Prostate gland (tissue), 2 donors: ENCODE results near the gene ANKRD39. TPM values are rescaled to one million over a fixed set of nuclear protein-coding genes. Genes with fewer than 3 reads are reported as not detected.
"Not testable (repeated sequence)": the region's sequence is repeated elsewhere in the genome, so short reads cannot be mapped to it uniquely, and the experiment has no call there.

Experiments used
- DNase-seq: peaks from one replicate; pipeline ENCODE4 v3.0.0-alpha.2; 2019; ENCODE audit warnings: low spot score
- H3K27ac ChIP-seq, 2 donors: fragments of 200-600 bp; sonication (generic); 2 replicates each; pipeline ENCODE4 v1.5.1; 2017 to 2019
- H3K27me3 ChIP-seq: fragments of 200-600 bp; sonication (generic); replicated peaks from 2 replicates; pipeline ENCODE4 v1.5.1; 2019; ENCODE audit not compliant: insufficient read depth
- H3K36me3 ChIP-seq, 2 donors: fragments of 200-600 bp; sonication (generic); 1 replicate in 1 of 2; 2 replicates in 1 of 2; pipeline versions ENCODE4 v1.5.1 to v1.8.1; 2017 to 2019
- H3K4me1 ChIP-seq: fragments of 200-600 bp; sonication (generic); replicated peaks from 2 replicates; pipeline ENCODE4 v1.5.1; 2019
- H3K4me3 ChIP-seq, 2 donors: fragments of 200-600 bp; sonication (generic); 2 replicates each; pipeline ENCODE4 v1.5.1; 2017 to 2019
- H3K9me3 ChIP-seq: fragments of 200-600 bp; sonication (generic); 2 replicates; pipeline ENCODE4 v1.5.1; 2017
- POLR2A ChIP-seq: fragments of 450-650 bp; IDR thresholded peaks from one replicate; pipeline ENCODE4 v1.6.1; 2016; ENCODE audit warnings: antibody characterized with exemption, mild to moderate bottlenecking
- POLR2AphosphoS5 ChIP-seq: sonication (generic); formaldehyde crosslinking; IDR thresholded peaks from one replicate; pipeline ENCODE4 v1.6.1; 2017; ENCODE audit warnings: antibody characterized with exemption
- WGBS: methylation state at CpG from one replicate; pipeline ENCODE4 v1.1.5; 2018; 5-methylcytosine and 5-hydroxymethylcytosine counted together
- intact Hi-C: fragments of 100-400 bp; cut with DNase I; formaldehyde crosslinking; loops from one replicate; pipeline ENCODE4 v1.14.2; 2022
- total RNA-seq, 2 donors: library from RNA; depleted of rRNA; stranded (reverse); fragments of >200 nt; gene quantifications; one replicate each; pipeline ENCODE4 v1.1.0, GENCODE V29; 2016
- TF ChIP-seq, protein P1 (sequence below), 4 experiments: fragments of 200-600 bp in 2 of 4; fragments of 450-650 bp in 2 of 4; sonication (generic) in 2 of 4; IDR thresholded peaks; 1 replicate in 3 of 4; 2 replicates in 1 of 4; pipeline ENCODE4 v1.5.1; 2016 to 2019; ENCODE audit warnings: antibody characterized with exemption in 4 of 4, mild to moderate bottlenecking in 2 of 4, moderate library complexity in 2 of 4

Gene ANKRD39
- total RNA-seq, 2 donors from 2014 or later: 21.2 to 38.7 TPM

DNA sequence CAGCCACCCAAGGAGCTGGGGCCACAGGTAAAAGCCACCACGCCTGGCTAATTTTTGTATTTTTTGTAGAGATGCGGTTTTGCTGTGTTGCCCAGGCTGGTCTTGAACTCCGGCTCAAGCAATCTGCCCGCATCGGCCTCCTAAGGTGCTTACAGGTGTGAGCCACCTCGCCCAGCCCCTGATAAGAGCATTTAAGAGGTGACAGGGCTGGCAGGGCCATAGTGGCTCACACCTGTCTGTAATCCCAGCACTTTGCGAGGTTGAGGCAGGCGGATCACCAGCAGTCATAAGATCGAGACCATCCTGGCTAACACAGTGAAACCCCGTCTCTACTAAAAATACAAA, 50.7 kb downstream of the ANKRD39 start:
- Histone ChIP-seq H3K36me3 (no peaks in the 10 kb centered on the region), H3K4me1 (no peaks in the 10 kb centered on the region), H3K9me3 (no peaks in the 10 kb centered on the region), H3K27ac (no peak overlapping the region), H3K27me3 (no peaks in the 10 kb centered on the region), H3K4me3 (no peak overlapping the region)
- no peak for DNase-seq
- TF ChIP-seq POLR2AphosphoS5: no peak
- TF ChIP-seq POLR2A: no peak
- TF ChIP-seq, protein P1, sequence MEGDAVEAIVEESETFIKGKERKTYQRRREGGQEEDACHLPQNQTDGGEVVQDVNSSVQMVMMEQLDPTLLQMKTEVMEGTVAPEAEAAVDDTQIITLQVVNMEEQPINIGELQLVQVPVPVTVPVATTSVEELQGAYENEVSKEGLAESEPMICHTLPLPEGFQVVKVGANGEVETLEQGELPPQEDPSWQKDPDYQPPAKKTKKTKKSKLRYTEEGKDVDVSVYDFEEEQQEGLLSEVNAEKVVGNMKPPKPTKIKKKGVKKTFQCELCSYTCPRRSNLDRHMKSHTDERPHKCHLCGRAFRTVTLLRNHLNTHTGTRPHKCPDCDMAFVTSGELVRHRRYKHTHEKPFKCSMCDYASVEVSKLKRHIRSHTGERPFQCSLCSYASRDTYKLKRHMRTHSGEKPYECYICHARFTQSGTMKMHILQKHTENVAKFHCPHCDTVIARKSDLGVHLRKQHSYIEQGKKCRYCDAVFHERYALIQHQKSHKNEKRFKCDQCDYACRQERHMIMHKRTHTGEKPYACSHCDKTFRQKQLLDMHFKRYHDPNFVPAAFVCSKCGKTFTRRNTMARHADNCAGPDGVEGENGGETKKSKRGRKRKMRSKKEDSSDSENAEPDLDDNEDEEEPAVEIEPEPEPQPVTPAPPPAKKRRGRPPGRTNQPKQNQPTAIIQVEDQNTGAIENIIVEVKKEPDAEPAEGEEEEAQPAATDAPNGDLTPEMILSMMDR (IDR thresholded peaks at IDR 0.05): no peak
- WGBS: 94% methylated on average over 10 of the region's 10 CpGs
- intact Hi-C loops: no loop called here

DNA sequence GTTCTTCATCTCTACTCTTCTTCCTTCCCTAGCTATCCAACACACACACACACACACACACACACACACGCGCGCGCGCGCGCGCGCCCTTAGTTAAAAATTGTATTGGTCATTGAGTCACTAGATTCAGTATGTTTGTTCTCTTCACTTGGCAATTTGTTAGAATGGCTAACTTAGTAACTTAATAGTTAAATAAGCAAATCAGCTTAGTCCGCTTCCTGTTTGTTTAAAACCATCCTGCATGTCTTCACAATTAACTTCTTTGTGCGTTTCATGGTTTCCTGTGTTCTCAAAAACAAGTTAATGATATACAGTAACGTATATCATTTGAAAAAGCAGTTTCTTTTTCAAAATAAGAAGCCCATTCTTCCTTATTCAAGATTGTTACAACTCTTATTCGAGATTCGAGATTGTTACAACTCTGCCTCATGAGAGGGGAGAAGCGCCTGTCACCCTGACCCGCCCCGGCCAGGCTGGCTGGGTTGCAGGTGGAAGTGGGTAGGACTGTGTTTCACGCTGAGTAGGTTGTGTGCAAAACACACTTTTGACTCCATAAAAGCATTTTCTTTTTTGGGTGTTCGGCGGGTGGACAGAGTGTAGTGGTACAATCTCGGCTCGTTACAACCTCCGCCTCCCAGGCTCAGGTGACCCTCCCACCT, 51.2 kb downstream of the ANKRD39 start:
- Histone ChIP-seq H3K4me1 (no peaks in the 10 kb centered on the region), H3K4me3 (no peak overlapping the region), H3K27ac (no peak overlapping the region), H3K36me3 (no peaks in the 10 kb centered on the region), H3K27me3 (no peaks in the 10 kb centered on the region), H3K9me3 (no peaks in the 10 kb centered on the region)
- no peak for TF ChIP-seq POLR2A
- TF ChIP-seq, protein P1 (IDR thresholded peaks at IDR 0.05): no peak
- TF ChIP-seq POLR2AphosphoS5: no peak
- intact Hi-C loops: no loop called here
- no peak for DNase-seq
- 84% methylated on average over 23 of the region's 23 CpGs for WGBS

- H3K9me3 ChIP-seq, intact Hi-C loops, H3K4me1 ChIP-seq, DNase-seq, H3K36me3 ChIP-seq, H3K4me3 ChIP-seq, H3K27me3 ChIP-seq, H3K27ac ChIP-seq: not testable (repeated sequence)
- WGBS: 84% methylated on average over 7 of the region's 20 CpGs
Measured at GRCh38 chr2:96805946-96806345, 51.9 kb downstream of the ANKRD39 start.

DNA sequence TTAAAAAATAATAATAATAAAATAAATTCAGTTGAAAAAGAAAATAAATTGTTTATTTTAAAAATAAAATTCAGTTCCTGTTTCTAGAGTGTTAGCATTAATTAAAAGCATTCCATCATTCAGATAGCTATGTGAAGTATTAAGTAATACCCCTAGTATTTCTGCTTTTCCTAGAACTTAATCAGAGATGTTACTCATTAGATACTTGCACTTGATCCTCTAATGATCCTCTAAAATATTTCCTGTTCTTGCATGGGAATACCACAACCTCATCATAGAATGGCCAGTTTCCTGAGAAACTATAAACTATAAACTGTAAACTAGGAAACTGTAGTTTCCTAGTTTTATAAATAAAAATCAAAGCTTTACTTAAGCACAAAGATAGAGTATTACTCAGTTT, 52.8 kb downstream of the ANKRD39 start:
- intact Hi-C loops: loop anchor here (5.0 kb wide), 1 partner anchor 43 kb away; the partner anchor contains the start of gene CNNM4
- TF ChIP-seq POLR2A: no peak
- no peak for TF ChIP-seq POLR2AphosphoS5
- TF ChIP-seq, protein P1 (IDR thresholded peaks at IDR 0.05): no peak
- H3K27me3 ChIP-seq: no peaks in the 10 kb centered on the region
- H3K4me3 ChIP-seq: no peak overlapping the region
- no peaks in the 10 kb centered on the region for H3K4me1 ChIP-seq
- DNase-seq: no peak
- no peaks in the 10 kb centered on the region for H3K36me3 ChIP-seq
- no peak overlapping the region for H3K27ac ChIP-seq
- no peaks in the 10 kb centered on the region for H3K9me3 ChIP-seq

- no peak for DNase-seq
- Histone ChIP-seq H3K27me3 (no peaks in the 10 kb centered on the region), H3K36me3 (no peaks in the 10 kb centered on the region), H3K4me3 (no peak overlapping the region), H3K4me1 (no peaks in the 10 kb centered on the region), H3K27ac (no peak overlapping the region), H3K9me3 (no peaks in the 10 kb centered on the region)
- WGBS: 88% methylated on average over 7 of the region's 7 CpGs
- TF ChIP-seq, protein P1 (IDR thresholded peaks at IDR 0.05): no peak
- TF ChIP-seq POLR2AphosphoS5 (no peak), POLR2A (no peak)
- intact Hi-C loops: loop anchor here (5.0 kb wide), 1 partner anchor 40 kb away; the partner anchor contains the start of gene CNNM4
Measured at GRCh38 chr2:96802721-96803120, 55.1 kb downstream of the ANKRD39 start.
